H1 (cell line): ENCODE data around the gene CEP83.
"Not testable (repeated sequence)": the region's sequence is repeated elsewhere in the genome, so short reads cannot be mapped to it uniquely, and the experiment has no call there.

Source experiments
- EP300 ChIP-seq, 2 experiments: IDR thresholded peaks; 1 replicate in 1 of 2; 2 replicates in 1 of 2; pipeline ENCODE4 v1.6.1; 2011 to 2012; ENCODE audit warnings: low read depth in 2 of 2, low read length in 2 of 2, mild to moderate bottlenecking in 2 of 2, borderline replicate concordance in 1 of 2, inconsistent platforms in 1 of 2, moderate library complexity in 1 of 2
- GTF2F1 ChIP-seq: IDR thresholded peaks from 2 replicates; pipeline ENCODE4 v1.6.1; 2012; ENCODE audit warnings: low read depth, low read length, improper control_type of control experiment, borderline replicate concordance
- MAX ChIP-seq: IDR thresholded peaks from 2 replicates; pipeline ENCODE4 v1.6.1; 2012; ENCODE audit warnings: inconsistent platforms
- SIN3A ChIP-seq, 2 experiments: IDR thresholded peaks in 1 of 2; conservative IDR thresholded peaks in 1 of 2; 2 replicates each; pipeline ENCODE4 v1.6.1; 2011 to 2012; ENCODE audit warnings: low read length in 2 of 2, improper control_type of control experiment in 1 of 2, low read depth in 1 of 2, mild to moderate bottlenecking in 1 of 2
- TEAD4 ChIP-seq: IDR thresholded peaks from 2 replicates; pipeline ENCODE4 v1.6.1; 2012; ENCODE audit warnings: low read depth, low read length, inconsistent platforms, mixed read lengths
- YY1 ChIP-seq: IDR thresholded peaks from 2 replicates; pipeline ENCODE4 v1.6.1; 2011; ENCODE audit warnings: low read depth, mild to moderate bottlenecking, low read length
- ZNF274 ChIP-seq: IDR thresholded peaks from 2 replicates; pipeline ENCODE4 v1.7.0; 2012; ENCODE audit warnings: low read length, borderline replicate concordance; ENCODE audit errors: extremely low read depth
- TF ChIP-seq, protein P1 (sequence below), 3 experiments: IDR thresholded peaks; 1 replicate in 2 of 3; 2 replicates in 1 of 3; pipeline versions ENCODE4 v1.5.1 to v1.6.1; 2011; ENCODE audit warnings: low read length in 3 of 3, mild to moderate bottlenecking in 3 of 3, inconsistent platforms in 2 of 3, low read depth in 1 of 3, moderate library complexity in 1 of 3; ENCODE audit not compliant: insufficient read depth in 1 of 3; ENCODE audit errors: control extremely low read depth in 1 of 3

GRCh38 chr12:94398685-94399084 lies 61.0 kb downstream of the CEP83 start:
- not testable (repeated sequence) for TF ChIP-seq SIN3A (conservative IDR thresholded peaks at IDR 0.05 in 1 of 2, IDR thresholded peaks at IDR 0.05 in 1 of 2; ENCODE audit: low read depth in 1 of 2, low read length in 2 of 2); ZNF274; EP300 (IDR thresholded peaks at IDR 0.05; ENCODE audit: borderline replicate concordance in 1 of 2, low read depth in 2 of 2, low read length in 2 of 2); GTF2F1; YY1; MAX; TEAD4
- TF ChIP-seq, protein P1, sequence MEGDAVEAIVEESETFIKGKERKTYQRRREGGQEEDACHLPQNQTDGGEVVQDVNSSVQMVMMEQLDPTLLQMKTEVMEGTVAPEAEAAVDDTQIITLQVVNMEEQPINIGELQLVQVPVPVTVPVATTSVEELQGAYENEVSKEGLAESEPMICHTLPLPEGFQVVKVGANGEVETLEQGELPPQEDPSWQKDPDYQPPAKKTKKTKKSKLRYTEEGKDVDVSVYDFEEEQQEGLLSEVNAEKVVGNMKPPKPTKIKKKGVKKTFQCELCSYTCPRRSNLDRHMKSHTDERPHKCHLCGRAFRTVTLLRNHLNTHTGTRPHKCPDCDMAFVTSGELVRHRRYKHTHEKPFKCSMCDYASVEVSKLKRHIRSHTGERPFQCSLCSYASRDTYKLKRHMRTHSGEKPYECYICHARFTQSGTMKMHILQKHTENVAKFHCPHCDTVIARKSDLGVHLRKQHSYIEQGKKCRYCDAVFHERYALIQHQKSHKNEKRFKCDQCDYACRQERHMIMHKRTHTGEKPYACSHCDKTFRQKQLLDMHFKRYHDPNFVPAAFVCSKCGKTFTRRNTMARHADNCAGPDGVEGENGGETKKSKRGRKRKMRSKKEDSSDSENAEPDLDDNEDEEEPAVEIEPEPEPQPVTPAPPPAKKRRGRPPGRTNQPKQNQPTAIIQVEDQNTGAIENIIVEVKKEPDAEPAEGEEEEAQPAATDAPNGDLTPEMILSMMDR (IDR thresholded peaks at IDR 0.05; ENCODE audit: control extremely low read depth in 1 of 3, insufficient read depth in 1 of 3, low read depth in 1 of 3, low read length in 3 of 3), result not testable (repeated sequence)
